ENCODE measurements around the gene EVI5.

- peak in 1 of 4 experiments; percentile 18 for TF ChIP-seq CTCF (IDR thresholded peaks at IDR 0.05)
- no peak for TF ChIP-seq POLR2A (IDR thresholded peaks at IDR 0.05)
- TF ChIP-seq EP300 (IDR thresholded peaks at IDR 0.05), result no peak
These were observed 161.6 kb downstream of the EVI5 start for GRCh38 chr1:92623187-92623778.

Measured in gastroesophageal sphincter (tissue), 3 donors.